PC-3 (cell line): ENCODE data around the gene TMEM140. TPM values are rescaled to one million over a fixed set of nuclear protein-coding genes. Genes with fewer than 3 reads are reported as not detected.

ENCODE experiments used
- ATAC-seq: fragments of 200-7000 bp; cut with Tn5 transposase; 2 replicates; pipeline ENCODE4 v1.9.1; 2020; ENCODE audit warnings: mild to moderate bottlenecking, moderate library complexity
- BruUV-seq: library from RNA; stranded (reverse); fragments of 400-500 nt; replicated peaks from 2 replicates; lab custom pipeline; 2021; lab: Mats Ljungman, UMichigan
- CTCF ChIA-PET: fragments of 300-600 bp; sonication (Branson Sonifier 250); formaldehyde crosslinking; loops from one replicate; lab custom pipeline; 2022; ENCODE audit warnings: antibody characterized with exemption; lab: Charles Lee
- POLR2A ChIA-PET: fragments of 300-600 bp; sonication (Branson Sonifier 250); formaldehyde crosslinking; loops from one replicate; lab custom pipeline; 2022; ENCODE audit warnings: antibody characterized with exemption; ENCODE audit not compliant: unreplicated experiment; lab: Charles Lee
- DNase-seq: peaks from one replicate; pipeline ENCODE4 v3.0.0-alpha.2; 2015
- H2AFZ ChIP-seq: fragments of 300-600 bp; sonication (generic); 2 replicates; pipeline ENCODE4 v1.6.0; 2016; ENCODE audit warnings: antibody characterized with exemption, low read length
- H3F3A ChIP-seq: fragments of 300-600 bp; sonication (generic); one replicate; pipeline ENCODE4 v1.6.0; 2017; ENCODE audit warnings: antibody characterized with exemption, low read length, control low read depth, mild to moderate bottlenecking; ENCODE audit not compliant: unreplicated experiment
- H3K27ac ChIP-seq: fragments of 300-600 bp; sonication (generic); 2 replicates; pipeline ENCODE4 v1.5.1; 2016; ENCODE audit warnings: mild to moderate bottlenecking, low read length
- H3K27me3 ChIP-seq: fragments of 300-600 bp; sonication (generic); 2 replicates; pipeline ENCODE4 v1.6.1; 2016; ENCODE audit warnings: low read length, mixed read lengths
- H3K36me3 ChIP-seq: fragments of 300-600 bp; sonication (generic); 2 replicates; pipeline ENCODE4 v1.6.1; 2016; ENCODE audit warnings: low read depth, mixed run types, low read length, mixed read lengths
- H3K4me1 ChIP-seq: fragments of 300-600 bp; sonication (generic); 2 replicates; pipeline ENCODE4 v1.5.1; 2016; ENCODE audit warnings: low read length; ENCODE audit not compliant: insufficient read depth
- H3K4me2 ChIP-seq: fragments of 300-600 bp; sonication (generic); 2 replicates; pipeline ENCODE4 v1.6.0; 2016; ENCODE audit warnings: low read length
- H3K4me3 ChIP-seq: fragments of 300-600 bp; sonication (generic); 2 replicates; pipeline ENCODE4 v1.5.1; 2016; ENCODE audit warnings: mild to moderate bottlenecking, low read length, mixed read lengths
- H3K79me2 ChIP-seq: fragments of 300-600 bp; sonication (generic); 2 replicates; pipeline ENCODE4 v1.6.1; 2017; ENCODE audit warnings: low read length, mixed read lengths
- H3K9ac ChIP-seq: fragments of 300-600 bp; sonication (generic); 2 replicates; pipeline ENCODE4 v1.6.0; 2016; ENCODE audit warnings: mild to moderate bottlenecking, low read length
- H3K9me2 ChIP-seq: fragments of 300-600 bp; sonication (generic); replicated peaks from 2 replicates; pipeline ENCODE4 v1.6.1; 2016; ENCODE audit warnings: mixed run types, low read length, mixed read lengths
- H3K9me3 ChIP-seq: fragments of 300-600 bp; sonication (generic); 2 replicates; pipeline ENCODE4 v1.6.1; 2016; ENCODE audit warnings: low read length, mixed read lengths
- H4K20me1 ChIP-seq: fragments of 300-600 bp; sonication (generic); 2 replicates; pipeline ENCODE4 v1.6.1; 2016; ENCODE audit warnings: low read length, mixed read lengths
- EZH2 ChIP-seq: fragments of 300-600 bp; sonication (generic); IDR thresholded peaks from one replicate; pipeline ENCODE4 v1.6.1; 2017; ENCODE audit warnings: antibody characterized with exemption, mild to moderate bottlenecking, low read length; ENCODE audit not compliant: unreplicated experiment
- EZH2phosphoT487 ChIP-seq: fragments of 300-600 bp; sonication (generic); IDR thresholded peaks from 2 replicates; pipeline ENCODE4 v1.6.1; 2018; ENCODE audit warnings: mild to moderate bottlenecking, antibody characterized with exemption, low read length, borderline replicate concordance
- intact Hi-C: fragments of 100-400 bp; cut with micrococcal nuclease; formaldehyde crosslinking; loops from 2 replicates; pipeline ENCODE4 v1.9.0; 2023
- total RNA-seq: library from RNA; depleted of rRNA; stranded (reverse); fragments of >200 nt; gene quantifications from 2 replicates; pipeline ENCODE4 v1.2.3, GENCODE V29; 2014
- TF ChIP-seq, protein P1 (sequence below): fragments of 300-600 bp; sonication (generic); conservative IDR thresholded peaks from 2 replicates; pipeline ENCODE4 v1.5.1; 2017; ENCODE audit warnings: antibody characterized with exemption, low read depth, mild to moderate bottlenecking, low read length

Gene TMEM140
- total RNA-seq, 1 experiment from 2014 or later = not detected

DNA sequence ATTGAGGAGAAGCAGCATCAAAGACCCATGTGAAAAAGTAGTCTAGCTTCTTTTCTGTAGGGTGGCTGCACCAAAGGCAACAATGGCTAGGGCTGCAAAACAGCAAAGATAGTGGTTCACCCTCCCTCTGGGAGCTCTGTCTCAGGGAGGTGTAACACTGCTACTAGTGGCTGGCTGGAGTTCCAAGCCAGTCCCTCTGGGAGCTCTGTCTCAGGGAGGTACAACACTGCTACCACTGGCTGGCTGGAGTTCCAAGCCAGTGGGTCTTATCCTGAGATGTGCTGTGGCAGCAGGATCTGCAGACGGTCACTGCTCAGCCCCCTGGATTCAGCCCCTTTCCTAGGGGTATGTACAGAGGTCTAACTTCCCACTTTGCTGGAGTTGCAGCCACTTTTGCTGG lies 37.9 kb upstream of the TMEM140 start:
- Histone ChIP-seq H3K27ac (no peak overlapping the region), H3K4me1 (no peaks in the 10 kb centered on the region), H3K9ac (no peak overlapping the region), H3K79me2 (no peaks in the 10 kb centered on the region), H3K27me3 (peaks cover 14% of the 10 kb centered on the region), H3K9me2 (no peaks in the 10 kb centered on the region), H4K20me1 (no peaks in the 10 kb centered on the region), H3K4me3 (no peak overlapping the region), H3F3A (no peaks in the 10 kb centered on the region), H3K36me3 (no peaks in the 10 kb centered on the region), H3K9me3 (no peaks in the 10 kb centered on the region), H2AFZ (no peak overlapping the region), H3K4me2 (no peak overlapping the region)
- TF ChIP-seq EZH2phosphoT487 (no peak), EZH2 (no peak)
- TF ChIP-seq, protein P1, sequence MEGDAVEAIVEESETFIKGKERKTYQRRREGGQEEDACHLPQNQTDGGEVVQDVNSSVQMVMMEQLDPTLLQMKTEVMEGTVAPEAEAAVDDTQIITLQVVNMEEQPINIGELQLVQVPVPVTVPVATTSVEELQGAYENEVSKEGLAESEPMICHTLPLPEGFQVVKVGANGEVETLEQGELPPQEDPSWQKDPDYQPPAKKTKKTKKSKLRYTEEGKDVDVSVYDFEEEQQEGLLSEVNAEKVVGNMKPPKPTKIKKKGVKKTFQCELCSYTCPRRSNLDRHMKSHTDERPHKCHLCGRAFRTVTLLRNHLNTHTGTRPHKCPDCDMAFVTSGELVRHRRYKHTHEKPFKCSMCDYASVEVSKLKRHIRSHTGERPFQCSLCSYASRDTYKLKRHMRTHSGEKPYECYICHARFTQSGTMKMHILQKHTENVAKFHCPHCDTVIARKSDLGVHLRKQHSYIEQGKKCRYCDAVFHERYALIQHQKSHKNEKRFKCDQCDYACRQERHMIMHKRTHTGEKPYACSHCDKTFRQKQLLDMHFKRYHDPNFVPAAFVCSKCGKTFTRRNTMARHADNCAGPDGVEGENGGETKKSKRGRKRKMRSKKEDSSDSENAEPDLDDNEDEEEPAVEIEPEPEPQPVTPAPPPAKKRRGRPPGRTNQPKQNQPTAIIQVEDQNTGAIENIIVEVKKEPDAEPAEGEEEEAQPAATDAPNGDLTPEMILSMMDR = no peak
- POLR2A ChIA-PET = no interaction called here
- BruUV-seq = no TSS peak
- intact Hi-C loops = loop anchor here (5.0 kb wide), 1 partner anchor 68 kb away; no protein-coding TSS in a partner anchor
- ATAC-seq = no peak
- DNase-seq = no peak
- CTCF ChIA-PET = no interaction called here

GRCh38 chr7:135111379-135111778 lies 36.5 kb upstream of the TMEM140 start:
- no TSS peak for BruUV-seq

GRCh38 chr7:135114622-135115021 lies 33.2 kb upstream of the TMEM140 start:
- intact Hi-C loops = loop anchor here (5.0 kb wide), 1 partner anchor 72 kb away; no protein-coding TSS in a partner anchor
- Histone ChIP-seq H4K20me1 (no peaks in the 10 kb centered on the region), H2AFZ (no peak overlapping the region), H3F3A (no peaks in the 10 kb centered on the region), H3K27ac (no peak overlapping the region), H3K9ac (no peak overlapping the region), H3K9me3 (no peaks in the 10 kb centered on the region), H3K4me1 (no peaks in the 10 kb centered on the region), H3K36me3 (no peaks in the 10 kb centered on the region), H3K4me2 (no peak overlapping the region), H3K9me2 (no peaks in the 10 kb centered on the region), H3K4me3 (no peak overlapping the region), H3K27me3 (peaks cover 14% of the 10 kb centered on the region), H3K79me2 (no peaks in the 10 kb centered on the region)
- BruUV-seq = no TSS peak
- TF ChIP-seq EZH2phosphoT487 (no peak), EZH2 (no peak)
- TF ChIP-seq, protein P1 = no peak
- ChIA-PET POLR2A (no interaction called here), CTCF (no interaction called here)
- ATAC-seq = no peak
- no peak for DNase-seq

More at GRCh38 chr7:135111379-135111778, 36.5 kb upstream of the TMEM140 start:
- Histone ChIP-seq H3K27ac (no peak overlapping the region), H3F3A (no peaks in the 10 kb centered on the region), H3K9me2 (no peaks in the 10 kb centered on the region), H2AFZ (no peak overlapping the region), H3K27me3 (peaks cover 14% of the 10 kb centered on the region), H3K9ac (no peak overlapping the region), H3K79me2 (no peaks in the 10 kb centered on the region), H3K36me3 (no peaks in the 10 kb centered on the region), H4K20me1 (no peaks in the 10 kb centered on the region), H3K4me1 (no peaks in the 10 kb centered on the region), H3K9me3 (no peaks in the 10 kb centered on the region), H3K4me3 (no peak overlapping the region), H3K4me2 (no peak overlapping the region)
- POLR2A ChIA-PET = no interaction called here
- intact Hi-C loops = loop anchor here (5.0 kb wide), 1 partner anchor 69 kb away; no protein-coding TSS in a partner anchor
- TF ChIP-seq EZH2phosphoT487 (no peak), EZH2 (no peak)
- TF ChIP-seq, protein P1 = no peak
- CTCF ChIA-PET = interaction anchor here (0.6 kb wide), 1 partner anchor 150 kb away, joined by 3 read pairs; no protein-coding TSS in a partner anchor
- ATAC-seq = no peak
- DNase-seq = no peak
